GM12875 (cell line): ENCODE data around the gene IL36A.

Experiments used
- H3K4me3 ChIP-seq: one replicate; pipeline ENCODE4 v1.5.1; 2011; ENCODE audit warnings: low read depth, low read length, control low read depth
- TF ChIP-seq, protein P1 (sequence below): IDR thresholded peaks from 2 replicates; pipeline ENCODE4 v1.5.1; 2011; ENCODE audit warnings: low read depth, mild to moderate bottlenecking, control low read depth, inconsistent platforms, low read length, moderate library complexity, borderline replicate concordance; ENCODE audit not compliant: insufficient read depth

IL36A gene

DNA sequence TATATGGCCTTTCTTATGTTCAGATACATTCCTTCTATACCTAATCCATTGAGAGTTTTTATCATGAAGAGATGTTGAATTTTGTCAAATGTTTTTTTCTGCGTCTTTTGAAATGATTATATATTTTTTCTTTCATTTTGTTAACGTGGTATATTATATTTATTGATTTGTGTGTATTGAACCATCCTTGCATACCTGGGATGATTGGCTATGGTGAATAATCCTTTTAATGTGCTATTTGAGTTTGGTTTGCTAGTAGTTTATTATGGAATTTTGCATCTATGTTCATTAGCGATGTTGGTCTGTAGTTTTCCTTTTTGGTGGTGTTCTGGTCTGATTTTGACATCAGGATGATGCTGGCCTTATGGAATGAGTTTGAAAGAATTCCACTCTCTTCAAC lies 15.6 kb upstream of the IL36A start:
- H3K4me3 ChIP-seq = no peak overlapping the region
- TF ChIP-seq, protein P1, sequence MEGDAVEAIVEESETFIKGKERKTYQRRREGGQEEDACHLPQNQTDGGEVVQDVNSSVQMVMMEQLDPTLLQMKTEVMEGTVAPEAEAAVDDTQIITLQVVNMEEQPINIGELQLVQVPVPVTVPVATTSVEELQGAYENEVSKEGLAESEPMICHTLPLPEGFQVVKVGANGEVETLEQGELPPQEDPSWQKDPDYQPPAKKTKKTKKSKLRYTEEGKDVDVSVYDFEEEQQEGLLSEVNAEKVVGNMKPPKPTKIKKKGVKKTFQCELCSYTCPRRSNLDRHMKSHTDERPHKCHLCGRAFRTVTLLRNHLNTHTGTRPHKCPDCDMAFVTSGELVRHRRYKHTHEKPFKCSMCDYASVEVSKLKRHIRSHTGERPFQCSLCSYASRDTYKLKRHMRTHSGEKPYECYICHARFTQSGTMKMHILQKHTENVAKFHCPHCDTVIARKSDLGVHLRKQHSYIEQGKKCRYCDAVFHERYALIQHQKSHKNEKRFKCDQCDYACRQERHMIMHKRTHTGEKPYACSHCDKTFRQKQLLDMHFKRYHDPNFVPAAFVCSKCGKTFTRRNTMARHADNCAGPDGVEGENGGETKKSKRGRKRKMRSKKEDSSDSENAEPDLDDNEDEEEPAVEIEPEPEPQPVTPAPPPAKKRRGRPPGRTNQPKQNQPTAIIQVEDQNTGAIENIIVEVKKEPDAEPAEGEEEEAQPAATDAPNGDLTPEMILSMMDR = no peak

DNA sequence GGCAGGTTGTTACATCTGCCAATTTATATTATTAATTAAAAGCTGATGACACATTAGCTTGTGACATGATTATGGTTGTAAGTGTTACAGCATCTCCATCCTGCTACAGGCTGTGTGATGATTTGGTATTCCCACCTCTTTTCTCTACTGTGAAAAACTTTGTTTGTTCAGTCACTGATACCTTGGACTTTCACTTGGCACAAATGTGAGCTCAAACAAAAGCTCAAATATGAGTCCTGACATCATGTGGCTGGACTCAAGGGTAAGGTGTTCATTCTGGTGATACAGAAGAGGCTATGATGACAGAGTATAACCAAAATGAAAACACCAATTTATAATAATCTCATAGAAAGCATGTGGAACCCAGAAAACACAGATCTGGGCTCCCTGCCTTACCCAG lies 11.4 kb upstream of the IL36A start:
- no peak overlapping the region for H3K4me3 ChIP-seq
- TF ChIP-seq, protein P1 = no peak

DNA sequence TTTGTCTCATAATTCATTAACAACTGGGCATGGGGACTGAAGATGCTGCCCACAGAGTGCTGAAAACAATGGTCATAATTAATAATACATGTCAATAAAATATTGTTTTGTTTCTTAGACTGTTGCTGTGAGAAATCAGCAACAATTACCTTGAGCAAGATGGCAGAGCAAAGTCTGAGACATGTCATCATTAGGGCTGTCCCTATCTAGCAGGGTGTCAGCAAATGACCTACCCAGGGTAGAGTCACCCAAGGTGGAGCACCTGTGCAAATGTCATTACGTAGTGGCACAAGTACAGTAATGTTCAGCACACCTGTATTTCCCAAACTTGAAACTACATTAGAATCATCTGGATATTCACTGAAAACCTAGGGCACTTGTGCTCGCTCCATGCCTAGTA lies 10.6 kb upstream of the IL36A start:
- no peak overlapping the region for H3K4me3 ChIP-seq
- TF ChIP-seq, protein P1 = no peak

GRCh38 chr2:112995346-112995920 lies 9.8 kb upstream of the IL36A start:
- no peak overlapping the region for H3K4me3 ChIP-seq
- TF ChIP-seq, protein P1 = no peak

GRCh38 chr2:112996635-112997034 lies 8.6 kb upstream of the IL36A start:
- H3K4me3 ChIP-seq = no peak overlapping the region
- TF ChIP-seq, protein P1 = no peak

DNA sequence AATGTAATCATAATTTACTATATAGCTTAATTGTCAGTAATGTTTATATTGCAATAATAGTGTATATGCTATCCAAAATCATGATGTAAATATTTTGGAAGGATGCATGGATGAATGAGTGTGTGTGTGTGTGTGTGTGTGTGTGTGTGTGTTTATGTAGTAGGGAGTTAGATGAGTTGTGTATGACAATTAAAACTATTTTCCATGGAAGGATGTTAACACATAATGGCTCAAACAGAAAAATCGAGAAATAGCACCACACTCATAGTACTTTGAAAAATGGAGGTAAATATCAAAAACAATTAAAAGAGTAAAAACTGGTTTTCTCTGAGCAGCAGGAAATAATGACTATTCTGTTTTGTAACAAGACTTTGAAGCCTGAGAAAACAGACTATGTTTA lies 8.1 kb upstream of the IL36A start:
- TF ChIP-seq, protein P1 = no peak
- H3K4me3 ChIP-seq = no peak overlapping the region

DNA sequence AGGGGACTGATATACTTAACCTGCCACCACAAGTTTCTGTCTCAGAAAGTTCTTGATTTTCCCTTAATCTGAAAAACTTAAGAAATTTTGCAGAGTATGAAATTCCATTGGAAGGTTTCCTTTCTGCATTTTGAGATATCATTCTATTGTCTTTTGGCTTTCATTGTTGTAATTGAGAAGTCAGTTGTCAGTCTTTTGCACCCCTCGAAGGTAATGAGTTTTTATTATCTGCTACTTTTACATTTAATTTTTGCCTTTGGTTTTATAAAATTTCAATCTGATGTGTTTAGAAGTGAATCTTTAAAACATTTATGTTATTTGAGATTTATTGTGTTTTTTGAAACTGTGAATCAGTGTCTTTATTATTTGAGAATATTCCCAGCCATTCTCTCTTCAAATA lies 4.8 kb upstream of the IL36A start:
- H3K4me3 ChIP-seq = no peak overlapping the region
- TF ChIP-seq, protein P1 = no peak
